OCI-LY1 (cell line): Measurements from ENCODE around the gene BMPER.

Experiments
- H2AFZ ChIP-seq: fragments of 200-600 bp; sonication (generic), shearing (Covaris generic); 2 replicates; pipeline ENCODE4 v1.6.0; 2014; ENCODE audit warnings: antibody characterized with exemption, mild to moderate bottlenecking, low read length
- H3F3A ChIP-seq: fragments of 200-600 bp; sonication (generic), shearing (Covaris generic); 2 replicates; pipeline ENCODE4 v1.6.0; 2014; ENCODE audit warnings: mild to moderate bottlenecking, antibody characterized with exemption, low read length, moderate library complexity; ENCODE audit not compliant: insufficient read depth
- H3K27ac ChIP-seq: fragments of 200-600 bp; sonication (generic); 2 replicates; pipeline ENCODE4 v1.5.1; 2014; ENCODE audit warnings: low read length, mixed run types, mild to moderate bottlenecking, low read depth; ENCODE audit not compliant: poor library complexity, severe bottlenecking
- H3K27me3 ChIP-seq: fragments of 200-600 bp; sonication (generic); 2 replicates; pipeline ENCODE4 v1.6.0; 2014; ENCODE audit warnings: antibody characterized with exemption, mild to moderate bottlenecking, low read length, moderate library complexity; ENCODE audit not compliant: insufficient read depth
- H3K36me3 ChIP-seq: fragments of 200-600 bp; sonication (generic); 2 replicates; pipeline ENCODE4 v1.6.1; 2014; ENCODE audit warnings: mild to moderate bottlenecking, antibody characterized with exemption, low read length, moderate library complexity, mixed read lengths; ENCODE audit not compliant: insufficient read depth
- H3K4me1 ChIP-seq: fragments of 200-600 bp; sonication (generic); 2 replicates; pipeline ENCODE4 v1.5.1; 2014; ENCODE audit warnings: mild to moderate bottlenecking, low read length, moderate library complexity; ENCODE audit not compliant: insufficient read depth, severe bottlenecking
- H3K4me2 ChIP-seq: fragments of 200-600 bp; sonication (generic), shearing (Covaris generic); 2 replicates; pipeline ENCODE4 v1.6.1; 2014; ENCODE audit warnings: low read length
- H3K4me3 ChIP-seq: fragments of 200-600 bp; sonication (generic); 2 replicates; pipeline ENCODE4 v1.5.1; 2014; ENCODE audit warnings: low read length, low read depth, mild to moderate bottlenecking, mixed read lengths; ENCODE audit not compliant: poor library complexity, severe bottlenecking
- H3K79me2 ChIP-seq: fragments of 200-600 bp; shearing (Covaris generic); 2 replicates; pipeline ENCODE4 v1.6.1; 2016; ENCODE audit warnings: mixed run types, low read length, mixed read lengths; ENCODE audit not compliant: insufficient read depth
- H3K9ac ChIP-seq: fragments of 200-600 bp; sonication (generic), shearing (Covaris generic); 2 replicates; pipeline ENCODE4 v1.6.1; 2014; ENCODE audit warnings: mild to moderate bottlenecking, low read length, mixed read lengths
- H3K9me2 ChIP-seq: fragments of 200-600 bp; sonication (generic), shearing (Covaris generic); 2 replicates; pipeline ENCODE4 v1.6.1; 2014; ENCODE audit warnings: low read depth, mild to moderate bottlenecking, low read length, mixed read lengths
- H3K9me3 ChIP-seq: fragments of 200-600 bp; shearing (Covaris generic); 2 replicates; pipeline ENCODE4 v1.6.1; 2014; ENCODE audit warnings: low read length, mixed read lengths
- H4K20me1 ChIP-seq: fragments of 200-600 bp; sonication (generic), shearing (Covaris generic); 2 replicates; pipeline ENCODE4 v1.6.0; 2016; ENCODE audit warnings: mild to moderate bottlenecking, low read length; ENCODE audit not compliant: insufficient read depth
- CTCF ChIP-seq: fragments of 200-600 bp; sonication (generic), shearing (Covaris generic); IDR thresholded peaks from 2 replicates; pipeline ENCODE4 v1.5.1; 2017; ENCODE audit warnings: mild to moderate bottlenecking, antibody characterized with exemption, low read length, moderate library complexity, mixed read lengths
- EZH2 ChIP-seq: fragments of 200-600 bp; sonication (generic), shearing (Covaris generic); IDR thresholded peaks from 2 replicates; pipeline ENCODE4 v1.8.0; 2017; ENCODE audit warnings: borderline replicate concordance, mixed run types, mild to moderate bottlenecking, antibody characterized with exemption, low read length, moderate library complexity, mixed read lengths

Gene BMPER

GRCh38 chr7:33982425-33982786 is 77.1 kb downstream of the BMPER start:
- TF ChIP-seq EZH2, result no peak
- TF ChIP-seq CTCF, result no peak; the same call in 1 of the 2 replicates
- Histone ChIP-seq H3F3A (no peaks in the 10 kb centered on the region), H3K9ac (no peak overlapping the region), H3K4me3 (no peak overlapping the region), H4K20me1 (no peaks in the 10 kb centered on the region), H3K4me1 (no peaks in the 10 kb centered on the region), H3K27me3 (no peaks in the 10 kb centered on the region), H3K79me2 (no peaks in the 10 kb centered on the region), H3K27ac (no peak overlapping the region), H3K36me3 (no peaks in the 10 kb centered on the region), H2AFZ (no peak overlapping the region), H3K9me3 (no peaks in the 10 kb centered on the region), H3K4me2 (no peak overlapping the region), H3K9me2 (no peaks in the 10 kb centered on the region)

GRCh38 chr7:33986451-33986850 is 81.1 kb downstream of the BMPER start:
- Histone ChIP-seq H3K27ac (no peak overlapping the region), H4K20me1 (no peaks in the 10 kb centered on the region), H3K27me3 (no peaks in the 10 kb centered on the region), H3K79me2 (no peaks in the 10 kb centered on the region), H3K4me2 (no peak overlapping the region), H3K9me3 (no peaks in the 10 kb centered on the region), H2AFZ (no peak overlapping the region), H3K4me3 (no peak overlapping the region), H3K9ac (no peak overlapping the region), H3K36me3 (no peaks in the 10 kb centered on the region), H3F3A (no peaks in the 10 kb centered on the region), H3K4me1 (no peaks in the 10 kb centered on the region), H3K9me2 (no peaks in the 10 kb centered on the region)
- no peak for TF ChIP-seq EZH2
- no peak for TF ChIP-seq CTCF

GRCh38 chr7:33986951-33987947 is 81.9 kb downstream of the BMPER start:
- Histone ChIP-seq H3K36me3 (no peaks in the 10 kb centered on the region), H3K4me3 (no peak overlapping the region), H2AFZ (no peak overlapping the region), H3K27ac (no peak overlapping the region), H3K27me3 (no peaks in the 10 kb centered on the region), H3F3A (no peaks in the 10 kb centered on the region), H4K20me1 (no peaks in the 10 kb centered on the region), H3K9ac (no peak overlapping the region), H3K9me2 (no peaks in the 10 kb centered on the region), H3K9me3 (no peaks in the 10 kb centered on the region), H3K4me1 (no peaks in the 10 kb centered on the region), H3K79me2 (no peaks in the 10 kb centered on the region), H3K4me2 (no peak overlapping the region)
- TF ChIP-seq CTCF (no peak), EZH2 (no peak)
